Cardiac fibroblast (primary cell): ENCODE data around the gene GNAI3.

Experiments used
- DNase-seq, 2 donors: peaks; one replicate each; pipeline versions ENCODE4 v3.0.0 to v3.0.0-alpha.2; 2010; ENCODE audit warnings: low read depth in 2 of 2
- H3K4me3 ChIP-seq, 2 donors: replicated peaks in 1 of 2; 1 replicate in 1 of 2; 2 replicates in 1 of 2; pipeline ENCODE4 v1.5.1; 2011; ENCODE audit warnings: low read depth in 2 of 2, low read length in 2 of 2, mild to moderate bottlenecking in 2 of 2, moderate library complexity in 1 of 2
- TF ChIP-seq, protein P1 (sequence below): IDR thresholded peaks from one replicate; pipeline ENCODE4 v1.5.1; 2011; ENCODE audit warnings: low read depth, mild to moderate bottlenecking, low read length, inconsistent platforms

Gene GNAI3

DNA sequence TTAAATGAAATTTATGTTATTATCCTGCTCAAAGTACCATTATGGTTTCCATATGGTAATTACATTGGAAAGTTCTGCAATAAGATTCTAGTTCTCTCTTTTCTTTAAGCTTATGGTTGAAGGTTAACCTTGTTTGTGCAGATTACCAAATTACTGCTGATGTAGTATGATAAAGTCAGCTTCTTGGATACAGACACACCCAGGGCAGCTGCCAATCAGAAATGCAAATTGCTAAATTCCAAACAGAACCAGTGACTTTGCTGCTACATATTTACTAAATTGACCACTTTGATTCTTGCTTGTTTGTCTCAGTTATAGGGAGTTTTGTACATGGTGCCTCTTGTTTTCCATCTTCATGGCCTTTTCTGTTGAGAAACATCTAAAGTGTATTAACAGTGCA lies 44.5 kb downstream of the GNAI3 start:
- TF ChIP-seq, protein P1, sequence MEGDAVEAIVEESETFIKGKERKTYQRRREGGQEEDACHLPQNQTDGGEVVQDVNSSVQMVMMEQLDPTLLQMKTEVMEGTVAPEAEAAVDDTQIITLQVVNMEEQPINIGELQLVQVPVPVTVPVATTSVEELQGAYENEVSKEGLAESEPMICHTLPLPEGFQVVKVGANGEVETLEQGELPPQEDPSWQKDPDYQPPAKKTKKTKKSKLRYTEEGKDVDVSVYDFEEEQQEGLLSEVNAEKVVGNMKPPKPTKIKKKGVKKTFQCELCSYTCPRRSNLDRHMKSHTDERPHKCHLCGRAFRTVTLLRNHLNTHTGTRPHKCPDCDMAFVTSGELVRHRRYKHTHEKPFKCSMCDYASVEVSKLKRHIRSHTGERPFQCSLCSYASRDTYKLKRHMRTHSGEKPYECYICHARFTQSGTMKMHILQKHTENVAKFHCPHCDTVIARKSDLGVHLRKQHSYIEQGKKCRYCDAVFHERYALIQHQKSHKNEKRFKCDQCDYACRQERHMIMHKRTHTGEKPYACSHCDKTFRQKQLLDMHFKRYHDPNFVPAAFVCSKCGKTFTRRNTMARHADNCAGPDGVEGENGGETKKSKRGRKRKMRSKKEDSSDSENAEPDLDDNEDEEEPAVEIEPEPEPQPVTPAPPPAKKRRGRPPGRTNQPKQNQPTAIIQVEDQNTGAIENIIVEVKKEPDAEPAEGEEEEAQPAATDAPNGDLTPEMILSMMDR, result no peak
- DNase-seq, result no peak

DNA sequence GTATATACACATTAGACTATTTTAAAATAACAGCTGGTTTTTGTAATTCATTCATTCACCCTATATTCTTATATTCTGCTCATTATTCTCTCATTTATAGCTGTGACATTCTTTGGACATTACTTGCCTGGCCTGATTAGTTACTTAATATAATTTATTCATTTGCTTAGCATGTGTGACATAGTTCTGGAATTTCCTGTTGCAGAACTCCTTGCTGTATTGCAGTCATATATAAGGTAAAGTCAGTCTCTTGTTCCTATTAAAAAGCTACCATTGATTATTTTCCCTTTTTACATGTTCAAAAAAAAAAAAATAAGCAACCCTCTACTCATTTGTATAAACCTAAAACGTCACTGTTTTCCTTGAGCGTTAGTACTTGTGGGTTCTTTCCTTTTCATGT lies 47.1 kb downstream of the GNAI3 start:
- DNase-seq, result peak; percentile 38 to 58
- TF ChIP-seq, protein P1, result no peak
- H3K4me3 ChIP-seq, result no peak overlapping the region

More for the DNA sequence above, 44.5 kb downstream of the GNAI3 start:
- no peak overlapping the region for H3K4me3 ChIP-seq

DNA sequence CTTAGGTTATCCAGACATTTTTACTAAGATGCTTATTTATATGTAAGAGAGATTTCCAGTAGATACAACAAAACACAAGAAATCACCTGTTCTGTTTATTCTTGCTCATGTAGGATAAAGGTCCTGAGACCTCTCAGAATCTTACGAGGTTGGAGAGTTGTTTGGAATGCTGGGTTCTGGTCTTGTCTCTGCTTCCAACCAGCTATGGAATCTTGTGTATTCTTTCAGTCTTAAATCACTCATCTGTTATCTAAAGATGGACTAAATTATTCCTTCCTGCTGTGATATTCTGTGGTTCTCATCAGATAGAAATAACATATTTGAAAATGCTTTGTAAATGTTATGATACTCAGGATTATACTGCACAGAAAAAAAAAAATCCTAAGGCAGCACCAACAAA lies 49.7 kb downstream of the GNAI3 start:
- no peak for DNase-seq
- no peak overlapping the region for H3K4me3 ChIP-seq
- TF ChIP-seq, protein P1, result no peak

DNA sequence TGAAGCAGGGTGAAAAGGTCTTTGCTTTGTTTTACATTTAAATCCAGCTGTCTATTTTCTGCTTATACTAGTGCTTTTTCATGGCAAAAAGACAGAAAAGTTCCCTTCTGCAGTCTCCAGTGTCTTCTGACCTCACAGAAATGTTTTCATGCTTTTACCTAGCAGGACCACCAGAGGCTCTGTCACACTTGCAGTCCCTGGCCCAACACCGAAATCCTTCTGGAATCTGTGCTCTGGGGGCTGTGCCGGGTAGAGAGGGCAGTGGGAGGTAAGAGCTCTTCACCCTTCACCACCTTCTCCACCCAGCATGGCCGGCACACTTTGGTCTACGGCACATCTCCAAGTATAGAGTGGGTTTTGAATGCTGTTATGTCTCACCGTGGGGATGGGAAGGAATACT lies 50.2 kb downstream of the GNAI3 start:
- TF ChIP-seq, protein P1, result no peak
- no peak overlapping the region for H3K4me3 ChIP-seq

DNA sequence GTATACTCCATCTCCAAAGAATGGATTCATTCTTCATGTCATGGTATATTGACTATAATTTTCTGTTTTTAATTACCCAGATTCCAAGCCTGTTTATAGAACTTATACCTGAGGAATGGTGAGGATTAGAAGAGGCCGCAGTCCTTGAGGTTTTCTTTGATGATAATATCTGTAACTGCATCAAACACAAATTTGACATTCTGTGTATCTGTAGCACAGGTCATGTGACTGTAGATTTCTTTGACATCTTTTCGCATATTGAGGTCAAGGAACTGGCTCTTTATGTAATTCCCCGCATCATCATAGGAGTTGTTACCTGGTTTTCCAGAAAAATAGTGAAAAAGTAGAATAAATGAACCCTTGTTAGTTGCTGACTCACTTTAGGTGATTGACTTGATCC lies 54.8 kb downstream of the GNAI3 start:
- TF ChIP-seq, protein P1, result no peak
- no peak overlapping the region for H3K4me3 ChIP-seq
- no peak for DNase-seq

More for the DNA sequence above, 50.2 kb downstream of the GNAI3 start:
- no peak for DNase-seq

DNA sequence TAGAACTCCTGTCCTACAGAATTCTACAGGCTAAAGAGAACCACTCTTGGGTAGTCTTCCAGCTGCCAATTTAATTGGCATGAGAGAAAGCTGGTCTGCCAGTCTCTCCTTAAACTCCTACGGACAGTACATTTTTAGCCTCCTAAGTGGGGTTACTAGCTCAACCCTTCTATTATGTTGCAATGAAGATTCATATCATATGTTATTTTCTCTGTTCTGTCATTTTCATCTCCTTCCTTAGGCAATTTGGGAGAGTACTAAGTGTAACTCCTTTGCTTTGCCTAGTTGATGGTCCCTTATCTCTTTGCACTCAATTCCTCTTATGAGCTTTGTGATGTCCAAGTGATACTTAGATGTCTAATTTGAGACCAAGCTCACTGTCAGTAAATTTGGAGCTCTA lies 57.0 kb downstream of the GNAI3 start:
- DNase-seq, result no peak
- TF ChIP-seq, protein P1, result no peak
- H3K4me3 ChIP-seq, result no peak overlapping the region

DNA sequence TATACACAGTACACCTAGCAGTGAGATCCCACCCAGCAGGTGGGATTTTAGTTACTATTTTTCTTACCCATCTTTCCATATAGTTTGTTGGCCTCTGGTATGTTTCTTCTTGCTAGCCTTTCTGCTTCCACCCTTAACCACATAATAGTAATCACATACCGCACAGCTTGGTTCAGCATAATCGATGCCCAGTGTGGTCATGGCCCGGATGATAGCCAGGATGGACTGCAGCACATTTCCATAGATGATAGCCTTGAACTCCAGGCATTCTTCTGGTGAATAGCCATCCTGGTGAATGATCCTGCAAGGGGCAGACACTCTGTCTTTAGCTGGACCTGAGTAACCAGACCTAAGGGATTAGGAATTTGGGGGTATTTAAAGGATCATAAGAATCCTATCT lies 61.5 kb downstream of the GNAI3 start:
- no peak overlapping the region for H3K4me3 ChIP-seq
- TF ChIP-seq, protein P1, result no peak
- DNase-seq, result no peak
